HG02678 (cell line): Measurements from ENCODE around the gene PHF20.
"Not testable (repeated sequence)": the region's sequence is repeated elsewhere in the genome, so short reads cannot be mapped to it uniquely, and the experiment has no call there.

Source experiments
- ATAC-seq: cut with Tn5 transposase; IDR thresholded peaks from one replicate; pipeline ENCODE4 v1.9.1; 2021; ENCODE audit warnings: mild to moderate bottlenecking, moderate library complexity; ENCODE audit not compliant: unreplicated experiment

PHF20 gene

GRCh38 chr20:35738410-35739179 is 33.2 kb upstream of the PHF20 start:
- no peak for ATAC-seq

GRCh38 chr20:35739294-35740163 is 32.3 kb upstream of the PHF20 start:
- ATAC-seq = no peak

GRCh38 chr20:35741892-35742740 is 29.7 kb upstream of the PHF20 start, which contains the start of gene RBM39:
RBM39 (minus strand) TSS chr20:35742260; CDS start chr20:35740874, 1,386 bp downstream.
- peak; percentile 87 for ATAC-seq

- peak; percentile 25 for ATAC-seq
These were observed 28.9 kb upstream of the PHF20 start for GRCh38 chr20:35742741-35743523.

- ATAC-seq = no peak
These were observed 27.9 kb upstream of the PHF20 start for GRCh38 chr20:35743693-35744491.

GRCh38 chr20:35744492-35744841 is 27.3 kb upstream of the PHF20 start:
- ATAC-seq = not testable (repeated sequence)

GRCh38 chr20:35750611-35751010 is 21.2 kb upstream of the PHF20 start:
- ATAC-seq = no peak

- ATAC-seq = no peak
These were observed 15.4 kb upstream of the PHF20 start for GRCh38 chr20:35756404-35756803.

GRCh38 chr20:35757098-35757705 is 14.6 kb upstream of the PHF20 start:
- no peak for ATAC-seq

GRCh38 chr20:35761548-35761947 is 10.3 kb upstream of the PHF20 start:
- not testable (repeated sequence) for ATAC-seq

GRCh38 chr20:35762461-35762860 is 9.4 kb upstream of the PHF20 start:
- ATAC-seq = no peak

- not testable (repeated sequence) for ATAC-seq
These were observed 6.9 kb upstream of the PHF20 start for GRCh38 chr20:35764936-35765335.

GRCh38 chr20:35766843-35767242 is 5.0 kb upstream of the PHF20 start:
- ATAC-seq = no peak

GRCh38 chr20:35767683-35768481 is 3.9 kb upstream of the PHF20 start:
- peak; percentile 46 for ATAC-seq

GRCh38 chr20:35768731-35769664 is 2.8 kb upstream of the PHF20 start:
- ATAC-seq = no peak

GRCh38 chr20:35771367-35771688 is 487 bp upstream of the PHF20 start:
- no peak for ATAC-seq

GRCh38 chr20:35772563-35773058 is 796 bp downstream of the PHF20 start:
- ATAC-seq = no peak
